NT2/D1 (cell line): ENCODE data around the gene ZFX.

Experiments
- SUZ12 ChIP-seq: IDR thresholded peaks from 2 replicates; pipeline ENCODE4 v1.6.1; 2011; ENCODE audit not compliant: insufficient read length, insufficient read depth; ENCODE audit errors: extremely low read depth
- YY1 ChIP-seq: IDR thresholded peaks from 2 replicates; pipeline ENCODE4 v1.6.1; 2011; ENCODE audit not compliant: insufficient read length, insufficient read depth
- ZNF274 ChIP-seq: IDR thresholded peaks from 2 replicates; pipeline ENCODE4 v1.6.1; 2011; ENCODE audit warnings: mild to moderate bottlenecking, low read depth, low read length

DNA sequence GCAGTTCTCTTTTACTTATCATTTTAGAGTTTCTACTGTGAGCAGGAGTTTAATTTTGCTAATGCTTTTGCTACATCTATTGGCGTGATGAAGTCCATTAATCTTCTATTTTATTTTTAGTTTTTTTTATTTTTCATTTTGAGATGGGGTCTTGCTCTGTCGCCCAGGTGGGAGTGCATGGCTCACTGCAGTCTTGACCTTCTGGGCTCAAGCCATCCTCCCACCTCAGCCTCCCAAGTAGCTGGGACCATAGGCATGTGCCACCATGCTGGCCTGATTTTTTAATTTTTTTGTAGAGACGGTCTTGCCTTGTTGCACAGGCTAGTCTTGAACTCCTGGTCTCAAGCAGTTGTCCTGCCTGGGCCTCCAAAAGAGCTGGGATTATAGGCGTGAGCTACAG, 9.4 kb downstream of the ZFX start:
- TF ChIP-seq ZNF274 (no peak), SUZ12 (no peak), YY1 (no peak)
